Muscle layer of duodenum (tissue), 2 donors: ENCODE results near the gene RAB39A.

Experiments used
- H3K27ac ChIP-seq: one replicate; pipeline ENCODE4 v1.7.0; 2013; ENCODE audit warnings: mild to moderate bottlenecking, low read length
- H3K27me3 ChIP-seq: one replicate; pipeline ENCODE4 v1.7.0; 2013; ENCODE audit warnings: low read depth, mild to moderate bottlenecking, control low read depth, low read length
- H3K36me3 ChIP-seq, 2 donors: one replicate each; pipeline ENCODE4 v1.7.0; 2013; ENCODE audit warnings: low read length in 2 of 2, control low read depth in 1 of 2, mild to moderate bottlenecking in 1 of 2; ENCODE audit not compliant: insufficient read depth in 2 of 2, control insufficient read depth in 1 of 2
- H3K4me1 ChIP-seq, 2 donors: one replicate each; pipeline ENCODE4 v1.7.0; 2013; ENCODE audit warnings: low read length in 2 of 2, mild to moderate bottlenecking in 2 of 2, control low read depth in 1 of 2, moderate library complexity in 1 of 2; ENCODE audit not compliant: insufficient read depth in 2 of 2, control insufficient read depth in 1 of 2
- H3K4me3 ChIP-seq, 2 donors: one replicate each; pipeline ENCODE4 v1.7.0; 2013; ENCODE audit warnings: low read length in 2 of 2, low read depth in 1 of 2, mild to moderate bottlenecking in 1 of 2
- H3K9me3 ChIP-seq, 2 donors: one replicate each; pipeline ENCODE4 v1.7.0; 2013; ENCODE audit warnings: low read length in 2 of 2, control low read depth in 1 of 2, mild to moderate bottlenecking in 1 of 2; ENCODE audit not compliant: control insufficient read depth in 1 of 2
- donor health status: healthy.

Gene RAB39A

GRCh38 chr11:108007819-108008218 lies 79.6 kb downstream of the RAB39A start:
- Histone ChIP-seq H3K4me1 (peaks cover 17 to 26% of the 10 kb centered on the region in 2 donors), H3K27me3 (no peaks in the 10 kb centered on the region), H3K9me3 (no peaks in the 10 kb centered on the region), H3K4me3 (no peak overlapping the region), H3K27ac (no peak overlapping the region), H3K36me3 (peaks cover 0 to 4% of the 10 kb centered on the region in 2 donors)

GRCh38 chr11:108008656-108009496 lies 80.6 kb downstream of the RAB39A start, which contains the start of gene CUL5:
TSS of gene CUL5 (plus strand) at chr11:108008898. CDS start at chr11:108009349, 451 bp downstream.
- H3K27me3 ChIP-seq: no peaks in the 10 kb centered on the region
- no peaks in the 10 kb centered on the region for H3K9me3 ChIP-seq
- H3K27ac ChIP-seq: peak within 1 kb of the TSS; percentile 99
- H3K4me3 ChIP-seq: peak within 1 kb of the TSS; percentile 81 to 89
- peaks cover 0 to 4% of the 10 kb centered on the region in 2 donors for H3K36me3 ChIP-seq
- H3K4me1 ChIP-seq: peaks cover 17 to 36% of the 10 kb centered on the region in 2 donors

- H3K27me3 ChIP-seq: no peaks in the 10 kb centered on the region
- H3K4me3 ChIP-seq: peak overlapping the region; percentile 81 to 89
- H3K36me3 ChIP-seq: peaks cover 0 to 4% of the 10 kb centered on the region in 2 donors
- H3K4me1 ChIP-seq: peaks cover 17 to 36% of the 10 kb centered on the region in 2 donors
- H3K27ac ChIP-seq: peak overlapping the region; percentile 99
- no peaks in the 10 kb centered on the region for H3K9me3 ChIP-seq
These were observed 81.5 kb downstream of the RAB39A start for GRCh38 chr11:108009497-108010370.

GRCh38 chr11:108012139-108012725 lies 84.0 kb downstream of the RAB39A start:
- peaks cover 17 to 45% of the 10 kb centered on the region in 2 donors for H3K4me1 ChIP-seq

More at GRCh38 chr11:108012139-108012725, 84.0 kb downstream of the RAB39A start:
- no peak overlapping the region for H3K27ac ChIP-seq
- H3K9me3 ChIP-seq: no peaks in the 10 kb centered on the region
- peaks cover 0 to 4% of the 10 kb centered on the region in 2 donors for H3K36me3 ChIP-seq
- H3K4me3 ChIP-seq: no peak overlapping the region
- H3K27me3 ChIP-seq: no peaks in the 10 kb centered on the region
